Liver (tissue), 9 donors: ENCODE results near the gene C16orf74. TPM values are rescaled to one million over a fixed set of nuclear protein-coding genes. Genes with fewer than 3 reads are reported as not detected.

ENCODE experiments used
- DNase-seq: peaks from one replicate; pipeline ENCODE4 v3.0.0-alpha.2; 2017; ENCODE audit warnings: low spot score
- H3K27ac ChIP-seq, 2 donors: one replicate each; pipeline ENCODE4 v1.7.0; 2013; ENCODE audit warnings: inconsistent platforms in 2 of 2, low read length in 2 of 2, control low read depth in 1 of 2, low read depth in 1 of 2, mild to moderate bottlenecking in 1 of 2
- H3K27me3 ChIP-seq, 4 donors: one replicate each; pipeline versions ENCODE4 v1.6.1 to v1.7.0; 2013; ENCODE audit warnings: low read length in 3 of 4, inconsistent platforms in 1 of 4, mild to moderate bottlenecking in 1 of 4, moderate library complexity in 1 of 4; ENCODE audit not compliant: control insufficient read depth in 4 of 4, insufficient read depth in 4 of 4
- H3K36me3 ChIP-seq, 4 donors: one replicate each; pipeline versions ENCODE4 v1.6.1 to v1.7.0; 2013; ENCODE audit warnings: low read length in 3 of 4, mild to moderate bottlenecking in 3 of 4, low read depth in 1 of 4, moderate library complexity in 1 of 4; ENCODE audit not compliant: control insufficient read depth in 4 of 4, insufficient read depth in 3 of 4
- H3K4me1 ChIP-seq, 4 donors: one replicate each; pipeline versions ENCODE4 v1.6.1 to v1.7.0; 2013; ENCODE audit warnings: low read length in 3 of 4, mild to moderate bottlenecking in 3 of 4, moderate library complexity in 1 of 4; ENCODE audit not compliant: control insufficient read depth in 4 of 4, insufficient read depth in 4 of 4
- H3K4me3 ChIP-seq, 3 donors: one replicate each; pipeline versions ENCODE4 v1.6.1 to v1.7.0; 2013; ENCODE audit warnings: low read length in 3 of 3, control low read depth in 1 of 3, low read depth in 1 of 3, mild to moderate bottlenecking in 1 of 3
- H3K9ac ChIP-seq, 2 donors: one replicate each; pipeline ENCODE4 v1.7.0; 2013; ENCODE audit warnings: low read length in 2 of 2, mild to moderate bottlenecking in 2 of 2, moderate library complexity in 2 of 2, control low read depth in 1 of 2, low read depth in 1 of 2
- H3K9me3 ChIP-seq, 4 donors: one replicate each; pipeline versions ENCODE4 v1.6.1 to v1.7.0; 2013; ENCODE audit warnings: low read length in 3 of 4; ENCODE audit not compliant: control insufficient read depth in 4 of 4
- EGR1 ChIP-seq, 2 donors: IDR thresholded peaks; 2 replicates each; pipeline ENCODE4 v1.6.1; 2016 to 2018; ENCODE audit warnings: antibody characterized with exemption in 2 of 2, low read depth in 2 of 2
- FOXA1 ChIP-seq: IDR thresholded peaks from 2 replicates; pipeline ENCODE4 v1.6.1; 2016; ENCODE audit warnings: antibody characterized with exemption
- FOXA2 ChIP-seq: IDR thresholded peaks from 2 replicates; pipeline ENCODE4 v1.6.1; 2016; ENCODE audit warnings: antibody characterized with exemption
- HNF4G ChIP-seq: IDR thresholded peaks from 2 replicates; pipeline ENCODE4 v1.6.1; 2016; ENCODE audit warnings: antibody characterized with exemption
- JUND ChIP-seq, 2 donors: IDR thresholded peaks; 2 replicates each; pipeline ENCODE4 v1.6.1; 2016; ENCODE audit warnings: antibody characterized with exemption in 2 of 2
- RAD21 ChIP-seq, 2 donors: IDR thresholded peaks; 2 replicates each; pipeline ENCODE4 v1.6.1; 2016; ENCODE audit warnings: antibody characterized with exemption in 2 of 2, mild to moderate bottlenecking in 2 of 2
- SP1 ChIP-seq: IDR thresholded peaks from 2 replicates; pipeline ENCODE4 v1.6.1; 2018; ENCODE audit warnings: antibody characterized with exemption, mild to moderate bottlenecking
- TAF1 ChIP-seq: conservative IDR thresholded peaks from 2 replicates; pipeline ENCODE4 v1.6.1; 2016; ENCODE audit warnings: antibody characterized with exemption, mild to moderate bottlenecking
- YY1 ChIP-seq: IDR thresholded peaks from 2 replicates; pipeline ENCODE4 v1.6.1; 2016; ENCODE audit warnings: antibody characterized with exemption, mild to moderate bottlenecking
- WGBS: extraction: QIAGEN DNeasy Blood & Tissue Kit; methylation state at CpG from one replicate; pipeline ENCODE4 v1.1.7; 2013; 5-methylcytosine and 5-hydroxymethylcytosine counted together
- polyA plus RNA-seq, 2 donors: library from polyadenylated mRNA; stranded (reverse) in 1 of 2; unstranded in 1 of 2; fragments of 200-250 nt in 1 of 2; fragments of >200 nt in 1 of 2; fragmentation: Nextera tagmentation in 1 of 2; extraction: Ambion mirVana in 1 of 2; gene quantifications; one replicate each; pipeline versions ENCODE4 v1.2.1 to v1.2.3, GENCODE V29; 2013 to 2015
- total RNA-seq, 2 donors: library from RNA; depleted of rRNA; stranded (reverse); fragments of >200 nt; gene quantifications; one replicate each; pipeline ENCODE4 v1.2.3, GENCODE V29; 2014
- TF ChIP-seq, protein P1 (sequence below): IDR thresholded peaks from 2 replicates; pipeline ENCODE4 v1.6.1; 2016; ENCODE audit warnings: antibody characterized with exemption
- TF ChIP-seq, protein P2 (sequence below): IDR thresholded peaks from 2 replicates; pipeline ENCODE4 v1.6.1; 2016; ENCODE audit warnings: antibody characterized with exemption, mild to moderate bottlenecking
- TF ChIP-seq, protein P3 (sequence below): IDR thresholded peaks from 2 replicates; pipeline ENCODE4 v1.6.1; 2016; ENCODE audit warnings: antibody characterized with exemption
- TF ChIP-seq, protein P4 (sequence below): fragments of 150-350 bp; IDR thresholded peaks from 2 replicates; pipeline ENCODE4 v1.5.1; 2017; ENCODE audit warnings: improper control_type of control experiment, low read depth, low read length; ENCODE audit not compliant: missing input control
- donor health status: healthy.
- donor health status: healthy.
- donor health status: healthy.
- donor health status: healthy.
- donor health status: healthy.

Gene C16orf74
- total and polyA plus RNA-seq, 4 donors, result 0.37 to 0.75 (median 0.43) TPM

DNA sequence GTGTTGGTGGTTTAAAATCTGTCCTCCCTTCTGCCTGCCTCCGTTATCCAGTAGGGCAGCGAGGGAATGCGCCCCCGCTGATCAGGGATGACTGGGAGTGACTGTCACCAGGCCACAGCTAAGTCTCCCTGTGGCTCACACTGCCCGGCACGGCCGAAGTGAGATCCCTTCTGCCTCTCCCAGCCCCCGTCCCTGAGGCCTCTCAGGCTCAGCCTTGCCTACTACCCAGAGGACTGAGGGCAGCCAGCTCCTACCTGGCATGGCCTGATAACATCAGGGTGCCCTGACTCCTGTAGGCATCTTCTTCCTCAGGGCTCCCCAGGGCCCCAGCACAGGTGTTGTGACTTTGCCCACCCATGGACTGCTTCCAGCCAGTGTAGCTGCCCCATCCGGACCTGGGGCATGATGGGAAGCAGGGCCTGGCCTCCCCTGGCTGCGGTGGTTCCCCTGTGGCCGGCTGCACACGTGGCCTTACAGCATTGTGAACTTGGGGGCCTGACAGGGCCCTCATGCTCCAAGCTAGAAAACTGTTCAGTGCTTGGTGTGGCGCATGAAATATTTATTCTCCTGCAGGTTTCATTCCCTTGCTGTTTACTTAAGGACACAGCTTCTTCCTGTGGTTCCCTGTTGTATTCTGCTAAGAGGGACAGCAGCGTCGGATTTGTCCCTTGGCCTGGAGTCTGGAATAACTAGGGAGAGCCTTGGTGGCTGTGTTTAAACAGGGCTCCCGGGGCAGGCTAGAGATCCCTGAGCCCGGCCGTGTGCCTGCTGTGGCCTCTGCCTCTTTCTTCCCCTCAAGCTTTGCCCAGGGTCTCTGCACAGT, 92.2 kb downstream of the C16orf74 start:
- Histone ChIP-seq H3K27ac (no peak overlapping the region), H3K36me3 (peaks cover 35 to 87% (median 49%) of the 10 kb centered on the region in 4 donors), H3K9me3 (no peaks in the 10 kb centered on the region), H3K4me1 (no peaks in the 10 kb centered on the region), H3K9ac (no peak overlapping the region), H3K4me3 (no peak overlapping the region), H3K27me3 (no peaks in the 10 kb centered on the region)
- TF ChIP-seq, protein P1, sequence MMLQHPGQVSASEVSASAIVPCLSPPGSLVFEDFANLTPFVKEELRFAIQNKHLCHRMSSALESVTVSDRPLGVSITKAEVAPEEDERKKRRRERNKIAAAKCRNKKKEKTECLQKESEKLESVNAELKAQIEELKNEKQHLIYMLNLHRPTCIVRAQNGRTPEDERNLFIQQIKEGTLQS, result no peak
- no peak for TF ChIP-seq RAD21 (IDR thresholded peaks at IDR 0.05)
- no peak for TF ChIP-seq TAF1
- TF ChIP-seq, protein P2, sequence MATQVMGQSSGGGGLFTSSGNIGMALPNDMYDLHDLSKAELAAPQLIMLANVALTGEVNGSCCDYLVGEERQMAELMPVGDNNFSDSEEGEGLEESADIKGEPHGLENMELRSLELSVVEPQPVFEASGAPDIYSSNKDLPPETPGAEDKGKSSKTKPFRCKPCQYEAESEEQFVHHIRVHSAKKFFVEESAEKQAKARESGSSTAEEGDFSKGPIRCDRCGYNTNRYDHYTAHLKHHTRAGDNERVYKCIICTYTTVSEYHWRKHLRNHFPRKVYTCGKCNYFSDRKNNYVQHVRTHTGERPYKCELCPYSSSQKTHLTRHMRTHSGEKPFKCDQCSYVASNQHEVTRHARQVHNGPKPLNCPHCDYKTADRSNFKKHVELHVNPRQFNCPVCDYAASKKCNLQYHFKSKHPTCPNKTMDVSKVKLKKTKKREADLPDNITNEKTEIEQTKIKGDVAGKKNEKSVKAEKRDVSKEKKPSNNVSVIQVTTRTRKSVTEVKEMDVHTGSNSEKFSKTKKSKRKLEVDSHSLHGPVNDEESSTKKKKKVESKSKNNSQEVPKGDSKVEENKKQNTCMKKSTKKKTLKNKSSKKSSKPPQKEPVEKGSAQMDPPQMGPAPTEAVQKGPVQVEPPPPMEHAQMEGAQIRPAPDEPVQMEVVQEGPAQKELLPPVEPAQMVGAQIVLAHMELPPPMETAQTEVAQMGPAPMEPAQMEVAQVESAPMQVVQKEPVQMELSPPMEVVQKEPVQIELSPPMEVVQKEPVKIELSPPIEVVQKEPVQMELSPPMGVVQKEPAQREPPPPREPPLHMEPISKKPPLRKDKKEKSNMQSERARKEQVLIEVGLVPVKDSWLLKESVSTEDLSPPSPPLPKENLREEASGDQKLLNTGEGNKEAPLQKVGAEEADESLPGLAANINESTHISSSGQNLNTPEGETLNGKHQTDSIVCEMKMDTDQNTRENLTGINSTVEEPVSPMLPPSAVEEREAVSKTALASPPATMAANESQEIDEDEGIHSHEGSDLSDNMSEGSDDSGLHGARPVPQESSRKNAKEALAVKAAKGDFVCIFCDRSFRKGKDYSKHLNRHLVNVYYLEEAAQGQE, result no peak
- TF ChIP-seq YY1, result no peak
- TF ChIP-seq HNF4G, result no peak
- TF ChIP-seq FOXA2, result no peak
- TF ChIP-seq, protein P3, sequence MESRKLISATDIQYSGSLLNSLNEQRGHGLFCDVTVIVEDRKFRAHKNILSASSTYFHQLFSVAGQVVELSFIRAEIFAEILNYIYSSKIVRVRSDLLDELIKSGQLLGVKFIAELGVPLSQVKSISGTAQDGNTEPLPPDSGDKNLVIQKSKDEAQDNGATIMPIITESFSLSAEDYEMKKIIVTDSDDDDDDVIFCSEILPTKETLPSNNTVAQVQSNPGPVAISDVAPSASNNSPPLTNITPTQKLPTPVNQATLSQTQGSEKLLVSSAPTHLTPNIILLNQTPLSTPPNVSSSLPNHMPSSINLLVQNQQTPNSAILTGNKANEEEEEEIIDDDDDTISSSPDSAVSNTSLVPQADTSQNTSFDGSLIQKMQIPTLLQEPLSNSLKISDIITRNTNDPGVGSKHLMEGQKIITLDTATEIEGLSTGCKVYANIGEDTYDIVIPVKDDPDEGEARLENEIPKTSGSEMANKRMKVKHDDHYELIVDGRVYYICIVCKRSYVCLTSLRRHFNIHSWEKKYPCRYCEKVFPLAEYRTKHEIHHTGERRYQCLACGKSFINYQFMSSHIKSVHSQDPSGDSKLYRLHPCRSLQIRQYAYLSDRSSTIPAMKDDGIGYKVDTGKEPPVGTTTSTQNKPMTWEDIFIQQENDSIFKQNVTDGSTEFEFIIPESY, result no peak
- TF ChIP-seq EGR1 (IDR thresholded peaks at IDR 0.05; ENCODE audit: low read depth in 2 of 2), result no peak
- TF ChIP-seq, protein P4, sequence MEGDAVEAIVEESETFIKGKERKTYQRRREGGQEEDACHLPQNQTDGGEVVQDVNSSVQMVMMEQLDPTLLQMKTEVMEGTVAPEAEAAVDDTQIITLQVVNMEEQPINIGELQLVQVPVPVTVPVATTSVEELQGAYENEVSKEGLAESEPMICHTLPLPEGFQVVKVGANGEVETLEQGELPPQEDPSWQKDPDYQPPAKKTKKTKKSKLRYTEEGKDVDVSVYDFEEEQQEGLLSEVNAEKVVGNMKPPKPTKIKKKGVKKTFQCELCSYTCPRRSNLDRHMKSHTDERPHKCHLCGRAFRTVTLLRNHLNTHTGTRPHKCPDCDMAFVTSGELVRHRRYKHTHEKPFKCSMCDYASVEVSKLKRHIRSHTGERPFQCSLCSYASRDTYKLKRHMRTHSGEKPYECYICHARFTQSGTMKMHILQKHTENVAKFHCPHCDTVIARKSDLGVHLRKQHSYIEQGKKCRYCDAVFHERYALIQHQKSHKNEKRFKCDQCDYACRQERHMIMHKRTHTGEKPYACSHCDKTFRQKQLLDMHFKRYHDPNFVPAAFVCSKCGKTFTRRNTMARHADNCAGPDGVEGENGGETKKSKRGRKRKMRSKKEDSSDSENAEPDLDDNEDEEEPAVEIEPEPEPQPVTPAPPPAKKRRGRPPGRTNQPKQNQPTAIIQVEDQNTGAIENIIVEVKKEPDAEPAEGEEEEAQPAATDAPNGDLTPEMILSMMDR, result no peak
- 91% methylated on average over 18 of the region's 18 CpGs for WGBS
- DNase-seq, result no peak

DNA sequence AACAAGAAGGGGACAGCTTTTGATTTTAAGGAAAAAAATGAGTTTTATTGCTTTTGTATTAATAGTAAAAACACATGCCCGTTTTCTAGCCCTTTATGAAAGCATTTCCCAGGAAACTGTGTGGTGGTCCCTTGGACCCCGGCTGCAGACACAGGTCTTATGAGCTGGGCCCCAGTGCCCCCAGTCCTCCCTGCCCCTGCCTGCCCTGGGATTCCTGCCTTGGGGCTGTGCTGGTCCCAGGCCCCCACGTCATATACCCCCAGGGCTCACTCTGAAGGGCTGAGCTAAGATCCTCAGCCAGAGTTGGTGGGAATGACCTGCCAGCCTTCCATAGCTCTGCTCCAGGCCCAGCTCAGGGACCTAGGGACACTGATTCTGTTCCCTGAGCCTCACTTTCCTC, 92.9 kb downstream of the C16orf74 start:
- H3K9me3 ChIP-seq, result no peaks in the 10 kb centered on the region
- H3K27ac ChIP-seq, result no peak overlapping the region
- H3K9ac ChIP-seq, result no peak overlapping the region
- no peak overlapping the region for H3K4me3 ChIP-seq
- 92% methylated on average over 3 of the region's 3 CpGs for WGBS
- no peaks in the 10 kb centered on the region for H3K4me1 ChIP-seq
- H3K36me3 ChIP-seq, result peaks cover 31 to 83% (median 42%) of the 10 kb centered on the region in 4 donors
- TF ChIP-seq YY1 (no peak), JUND (IDR thresholded peaks at IDR 0.05) (no peak), HNF4G (no peak), SP1 (no peak), FOXA1 (no peak)
- TF ChIP-seq, protein P2, result no peak
- DNase-seq, result no peak
- H3K27me3 ChIP-seq, result no peaks in the 10 kb centered on the region
